Erythroblast (primary cell): Measurements from ENCODE around the gene EGR1.

Source experiments
- GATA1 ChIP-seq: IDR thresholded peaks from 2 replicates; pipeline ENCODE4 v1.6.1; 2011; ENCODE audit warnings: low read depth, mild to moderate bottlenecking, control low read depth, low read length, moderate library complexity
- POLR2A ChIP-seq: IDR thresholded peaks from 2 replicates; pipeline ENCODE4 v1.6.1; 2011; ENCODE audit warnings: mild to moderate bottlenecking, low read length

DNA sequence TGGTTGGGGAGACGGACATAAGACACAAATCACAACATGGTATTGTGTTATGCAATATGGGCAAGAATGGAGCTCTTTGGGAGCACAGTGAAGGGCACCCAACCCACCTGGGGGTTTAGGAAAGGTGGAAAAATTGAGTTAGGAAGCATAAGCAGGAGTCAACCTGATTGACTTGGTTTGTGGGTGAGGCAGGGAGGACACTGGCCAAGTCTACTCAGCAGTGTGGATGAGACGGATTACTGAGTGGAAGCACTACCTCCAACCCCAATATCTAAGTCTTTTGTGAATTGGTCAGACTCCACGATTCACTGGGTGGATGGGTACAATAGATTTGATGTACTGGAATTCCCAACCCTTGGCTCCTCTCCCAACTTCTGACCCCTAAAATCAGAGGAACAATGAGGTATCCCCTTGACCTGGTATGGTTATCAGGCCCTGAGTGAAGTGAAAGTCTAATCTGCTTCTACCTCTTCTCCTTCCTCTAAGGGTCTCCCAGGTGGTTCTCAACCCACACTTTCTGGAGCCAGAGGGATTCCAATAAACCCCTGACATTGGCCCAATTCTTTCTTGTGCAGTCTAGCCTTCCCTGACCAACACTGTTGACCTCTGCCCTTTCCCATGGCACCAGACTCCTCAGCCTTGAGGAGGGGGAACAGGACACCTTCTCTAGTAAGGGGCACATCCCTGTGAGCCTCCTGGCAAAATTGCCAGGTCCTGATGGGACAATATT, 5.2 kb downstream of the EGR1 start:
- TF ChIP-seq POLR2A, result no peak
- TF ChIP-seq GATA1, result no peak
